Measurements from ENCODE around the gene MEGF11.
"Not testable (repeated sequence)": the region's sequence is repeated elsewhere in the genome, so short reads cannot be mapped to it uniquely, and the experiment has no call there.

The MEGF11 gene

GRCh38 chr15:66270932-66271331 lies 17.4 kb upstream of the MEGF11 start:
- no peak for DNase-seq

GRCh38 chr15:66269326-66270090 lies 16.0 kb upstream of the MEGF11 start:
- no peak for DNase-seq

GRCh38 chr15:66264859-66265513 lies 11.4 kb upstream of the MEGF11 start:
- no peak for DNase-seq

GRCh38 chr15:66262837-66263236 lies 9.3 kb upstream of the MEGF11 start:
- not testable (repeated sequence) for DNase-seq

GRCh38 chr15:66261056-66261455 lies 7.5 kb upstream of the MEGF11 start:
- DNase-seq, result no peak

- DNase-seq, result no peak
Measured at GRCh38 chr15:66256692-66257091, 3.1 kb upstream of the MEGF11 start.

- DNase-seq, result no peak
Measured at GRCh38 chr15:66254951-66255676, 1.6 kb upstream of the MEGF11 start.

- DNase-seq, result no peak
Measured at GRCh38 chr15:66254089-66254950, 770 bp upstream of the MEGF11 start.

GRCh38 chr15:66252685-66253417 lies 699 bp downstream of the MEGF11 start:
- no peak for DNase-seq

- DNase-seq, result no peak
Measured at GRCh38 chr15:66251790-66252684, 1.5 kb downstream of the MEGF11 start.

GRCh38 chr15:66251065-66251789 lies 2.3 kb downstream of the MEGF11 start:
- DNase-seq, result no peak

- no peak for DNase-seq
Measured at GRCh38 chr15:66249605-66250174, 3.9 kb downstream of the MEGF11 start.

- DNase-seq, result no peak
Measured at GRCh38 chr15:66246937-66247336, 6.6 kb downstream of the MEGF11 start.

GRCh38 chr15:66245832-66246231 lies 7.7 kb downstream of the MEGF11 start:
- not testable (repeated sequence) for DNase-seq

- no peak for DNase-seq
Measured at GRCh38 chr15:66241908-66242285, 11.7 kb downstream of the MEGF11 start.

- DNase-seq, result no peak
Measured at GRCh38 chr15:66241087-66241907, 12.3 kb downstream of the MEGF11 start.

- DNase-seq, result no peak
Measured at GRCh38 chr15:66240240-66240794, 13.2 kb downstream of the MEGF11 start.

GRCh38 chr15:66239514-66239913 lies 14.0 kb downstream of the MEGF11 start:
- no peak for DNase-seq

- DNase-seq, result no peak
Measured at GRCh38 chr15:66238318-66238717, 15.2 kb downstream of the MEGF11 start.

All from cortex of kidney (tissue), 1 donor.